ENCODE results near the gene MAOB. TPM values are rescaled to one million over a fixed set of nuclear protein-coding genes. Genes with fewer than 3 reads are reported as not detected.

MAOB gene
- total RNA-seq, 1 experiment from 2014 or later, result 0.74 TPM

- no peaks in the 10 kb centered on the region for H3K36me3 Mint-ChIP-seq
- DNase-seq (ENCODE audit: low spot score) (no peak), ATAC-seq (no peak)
- POLR2A ChIA-PET, result no interaction called here
- H3K4me1 Mint-ChIP-seq, result no peaks in the 10 kb centered on the region
- H3K9me3 Mint-ChIP-seq, result no peaks in the 10 kb centered on the region
- H3K27me3 Mint-ChIP-seq (ENCODE audit: low read depth), result no peaks in the 10 kb centered on the region
- no peak for TF ChIP-seq ZNF317 (CRISPR knock-in tag; IDR thresholded peaks at IDR 0.05; ENCODE audit: borderline replicate concordance, low read depth)
- no peak for TF ChIP-seq ZNF232 (CRISPR knock-in tag; IDR thresholded peaks at IDR 0.05)
- no peak overlapping the region for H3K4me3 Mint-ChIP-seq
- CTCF ChIA-PET, result no interaction called here
- no peak overlapping the region for H3K27ac Mint-ChIP-seq
These were observed 20.5 kb downstream of the MAOB start for GRCh38 chrX:43861750-43862149.

- DNase-seq (ENCODE audit: low spot score) (no peak), ATAC-seq (no peak)
- POLR2A ChIA-PET, result no interaction called here
- H3K27ac Mint-ChIP-seq, result no peak overlapping the region
- CTCF ChIA-PET, result interaction anchor here (0.5 kb wide), 1 partner anchor 50 kb away, joined by 4 read pairs; no protein-coding TSS in a partner anchor
- no peaks in the 10 kb centered on the region for H3K9me3 Mint-ChIP-seq
- H3K4me3 Mint-ChIP-seq, result no peak overlapping the region
- TF ChIP-seq SMAD4 (CRISPR knock-in tag; IDR thresholded peaks at IDR 0.05) (no peak), ZBTB21 (CRISPR knock-in tag; IDR thresholded peaks at IDR 0.05; ENCODE audit: borderline replicate concordance) (no peak), ZNF263 (CRISPR knock-in tag; IDR thresholded peaks at IDR 0.05; ENCODE audit: low read depth) (no peak), ERG (CRISPR knock-in tag; IDR thresholded peaks at IDR 0.05) (no peak), GABPB1 (CRISPR knock-in tag; IDR thresholded peaks at IDR 0.05) (no peak), CREB1 (CRISPR knock-in tag; IDR thresholded peaks at IDR 0.05) (no peak), ATF1 (CRISPR knock-in tag; IDR thresholded peaks at IDR 0.05) (no peak), ZNF512 (CRISPR knock-in tag; IDR thresholded peaks at IDR 0.05; ENCODE audit: borderline replicate concordance) (no peak), FOXK1 (CRISPR knock-in tag; IDR thresholded peaks at IDR 0.05) (no peak), ATF3 (CRISPR knock-in tag; conservative IDR thresholded peaks at IDR 0.05) (no peak), CBFB (CRISPR knock-in tag; IDR thresholded peaks at IDR 0.05; ENCODE audit: low read depth) (no peak), ZNF416 (CRISPR knock-in tag; IDR thresholded peaks at IDR 0.05) (no peak), RELA (CRISPR knock-in tag; IDR thresholded peaks at IDR 0.05; ENCODE audit: borderline replicate concordance) (no peak), ETV6 (CRISPR knock-in tag; IDR thresholded peaks at IDR 0.05) (no peak), NFATC4 (CRISPR knock-in tag; IDR thresholded peaks at IDR 0.05) (no peak), HMGXB4 (CRISPR knock-in tag; IDR thresholded peaks at IDR 0.05) (no peak)
- no peaks in the 10 kb centered on the region for H3K27me3 Mint-ChIP-seq (ENCODE audit: low read depth)
- H3K4me1 Mint-ChIP-seq, result no peaks in the 10 kb centered on the region
- no peaks in the 10 kb centered on the region for H3K36me3 Mint-ChIP-seq
These were observed 21.4 kb downstream of the MAOB start for GRCh38 chrX:43860646-43861370.

GRCh38 chrX:43853225-43853828, 28.9 kb downstream of the MAOB start:
- Mint-ChIP-seq H3K27me3 (ENCODE audit: low read depth) (no peaks in the 10 kb centered on the region), H3K36me3 (no peaks in the 10 kb centered on the region), H3K9me3 (no peaks in the 10 kb centered on the region), H3K4me1 (peaks cover 6% of the 10 kb centered on the region), H3K27ac (no peak overlapping the region), H3K4me3 (no peak overlapping the region)
- ATAC-seq (no peak), DNase-seq (ENCODE audit: low spot score) (no peak)
- POLR2A ChIA-PET, result no interaction called here
- CTCF ChIA-PET, result no interaction called here
- TF ChIP-seq MYBL2 (CRISPR knock-in tag; IDR thresholded peaks at IDR 0.05), result no peak
- TF ChIP-seq MAX (CRISPR knock-in tag; IDR thresholded peaks at IDR 0.05), result no peak
- TF ChIP-seq E2F1 (CRISPR knock-in tag; IDR thresholded peaks at IDR 0.05), result no peak
- no peak for TF ChIP-seq ETV6 (CRISPR knock-in tag; IDR thresholded peaks at IDR 0.05)
- TF ChIP-seq ATF2 (CRISPR knock-in tag; IDR thresholded peaks at IDR 0.05; ENCODE audit: borderline replicate concordance, low read depth), result no peak
- TF ChIP-seq ATF3 (CRISPR knock-in tag; conservative IDR thresholded peaks at IDR 0.05), result no peak
- TF ChIP-seq SMAD3 (CRISPR knock-in tag; IDR thresholded peaks at IDR 0.05; ENCODE audit: borderline replicate concordance), result no peak
- no peak for TF ChIP-seq RELA (CRISPR knock-in tag; IDR thresholded peaks at IDR 0.05; ENCODE audit: borderline replicate concordance)
- TF ChIP-seq GABPB1 (CRISPR knock-in tag; IDR thresholded peaks at IDR 0.05), result no peak
